Smooth muscle cell (in vitro differentiated cells): ENCODE measurements around the gene GRHPR. TPM values are rescaled to one million over a fixed set of nuclear protein-coding genes. Genes with fewer than 3 reads are reported as not detected.

Source experiments
- DNase-seq: peaks from one replicate; lab custom pipeline; 2025; ENCODE audit not compliant: unreplicated experiment; lab: John Stamatoyannopoulos, UW
- H2AFZ ChIP-seq: fragments of 200-600 bp; sonication (generic); 2 replicates; pipeline ENCODE4 v1.6.0; 2016; ENCODE audit warnings: antibody characterized with exemption, low read depth, mild to moderate bottlenecking
- H3F3A ChIP-seq: fragments of 200-600 bp; sonication (generic); 2 replicates; pipeline ENCODE4 v1.6.0; 2017; ENCODE audit warnings: antibody characterized with exemption, low read depth
- H3K27ac ChIP-seq: fragments of 200-600 bp; sonication (generic); 2 replicates; pipeline ENCODE4 v1.5.1; 2016; ENCODE audit warnings: low read depth, mild to moderate bottlenecking
- H3K27me3 ChIP-seq: fragments of 200-600 bp; sonication (generic); 2 replicates; pipeline ENCODE4 v1.6.1; 2016; ENCODE audit warnings: low read depth, mild to moderate bottlenecking
- H3K36me3 ChIP-seq: fragments of 200-600 bp; sonication (generic); 2 replicates; pipeline ENCODE4 v1.5.1; 2016; ENCODE audit warnings: low read depth
- H3K4me1 ChIP-seq: fragments of 200-600 bp; sonication (generic); 2 replicates; pipeline ENCODE4 v1.5.1; 2016; ENCODE audit warnings: low read depth
- H3K4me2 ChIP-seq: fragments of 200-600 bp; sonication (generic); 2 replicates; pipeline ENCODE4 v1.6.0; 2016; ENCODE audit warnings: mild to moderate bottlenecking
- H3K4me3 ChIP-seq: fragments of 200-600 bp; sonication (generic); 2 replicates; pipeline ENCODE4 v1.5.1; 2016; ENCODE audit warnings: mild to moderate bottlenecking
- H3K79me2 ChIP-seq: fragments of 200-600 bp; sonication (generic); 2 replicates; pipeline ENCODE4 v1.6.0; 2016; ENCODE audit warnings: low read depth, mild to moderate bottlenecking
- H3K9ac ChIP-seq: fragments of 200-600 bp; sonication (generic); 2 replicates; pipeline ENCODE4 v1.6.0; 2016; ENCODE audit warnings: low read depth
- H3K9me3 ChIP-seq: fragments of 200-600 bp; sonication (generic); replicated peaks from 2 replicates; pipeline ENCODE4 v1.5.1; 2016; ENCODE audit warnings: low read depth
- H4K20me1 ChIP-seq: fragments of 200-600 bp; sonication (generic); 2 replicates; pipeline ENCODE4 v1.6.0; 2016; ENCODE audit warnings: low read depth
- CTCF ChIP-seq: fragments of 200-600 bp; sonication (generic); IDR thresholded peaks from 2 replicates; pipeline ENCODE4 v1.5.1; 2017; ENCODE audit warnings: borderline replicate concordance, mild to moderate bottlenecking, antibody characterized with exemption; ENCODE audit not compliant: insufficient read depth, poor library complexity, severe bottlenecking
- WGBS: methylation state at CpG from one replicate; pipeline ENCODE4 v1.1.7; 2016; ENCODE audit warnings: low lambda C conversion rate; 5-methylcytosine and 5-hydroxymethylcytosine counted together
- polyA plus RNA-seq: library from polyadenylated mRNA; unstranded; fragments of >200 nt; fragmentation: Nextera tagmentation; extraction: Ambion mirVana; gene quantifications from 2 replicates; pipeline ENCODE4 v1.2.1, GENCODE V29; 2016
- total RNA-seq: library from RNA; depleted of rRNA; stranded (reverse); fragments of >200 nt; gene quantifications from 2 replicates; pipeline ENCODE4 v1.2.3, GENCODE V29; 2014

Gene GRHPR
- total and polyA plus RNA-seq, 2 experiments from 2014 or later, result 89.3 to 128 TPM

- H3K4me1 ChIP-seq, result peaks cover 20% of the 10 kb centered on the region
- H2AFZ ChIP-seq, result no peak overlapping the region
- DNase-seq, result no peak
- no peaks in the 10 kb centered on the region for H3K9me3 ChIP-seq
- H3K27me3 ChIP-seq, result no peaks in the 10 kb centered on the region
- WGBS, result 89% methylated on average over 9 of the region's 9 CpGs
- no peaks in the 10 kb centered on the region for H3K36me3 ChIP-seq
- H3K4me3 ChIP-seq, result no peak overlapping the region
- no peak for TF ChIP-seq CTCF
- H3F3A ChIP-seq, result no peaks in the 10 kb centered on the region
- H3K4me2 ChIP-seq, result no peak overlapping the region
- no peaks in the 10 kb centered on the region for H3K79me2 ChIP-seq
- no peak overlapping the region for H3K27ac ChIP-seq
- no peaks in the 10 kb centered on the region for H4K20me1 ChIP-seq
- H3K9ac ChIP-seq, result no peak overlapping the region
Measured at GRCh38 chr9:37410354-37410861, 12.1 kb upstream of the GRHPR start.

- Histone ChIP-seq H3K9ac (no peak overlapping the region), H3K27me3 (no peaks in the 10 kb centered on the region), H3K4me3 (no peak overlapping the region), H3K27ac (no peak overlapping the region), H2AFZ (no peak overlapping the region), H3F3A (no peaks in the 10 kb centered on the region), H3K9me3 (no peaks in the 10 kb centered on the region), H3K79me2 (no peaks in the 10 kb centered on the region), H3K36me3 (no peaks in the 10 kb centered on the region), H3K4me1 (peaks cover 28% of the 10 kb centered on the region), H4K20me1 (no peaks in the 10 kb centered on the region), H3K4me2 (no peak overlapping the region)
- WGBS, result 89% methylated on average over 12 of the region's 13 CpGs
- DNase-seq, result no peak
- peak; percentile 28 for TF ChIP-seq CTCF
Measured at GRCh38 chr9:37410969-37411785, 11.3 kb upstream of the GRHPR start.

GRCh38 chr9:37412431-37413151 is 9.9 kb upstream of the GRHPR start:
- Histone ChIP-seq H3F3A (no peaks in the 10 kb centered on the region), H3K4me2 (no peak overlapping the region), H3K9ac (no peak overlapping the region), H3K36me3 (no peaks in the 10 kb centered on the region), H3K4me1 (peaks cover 28% of the 10 kb centered on the region), H3K27me3 (no peaks in the 10 kb centered on the region), H3K79me2 (no peaks in the 10 kb centered on the region), H3K4me3 (no peak overlapping the region), H3K9me3 (no peaks in the 10 kb centered on the region), H3K27ac (peak overlapping the region; percentile 39), H4K20me1 (no peaks in the 10 kb centered on the region), H2AFZ (no peak overlapping the region)
- 68% methylated on average over 17 of the region's 17 CpGs for WGBS
- no peak for TF ChIP-seq CTCF
- DNase-seq, result no peak
